Measurements from ENCODE around the gene FLNB. TPM values are rescaled to one million over a fixed set of nuclear protein-coding genes. Genes with fewer than 3 reads are reported as not detected.

Gene FLNB
- total RNA-seq, 1 donor from 2014 or later, result 75.4 TPM

DNA sequence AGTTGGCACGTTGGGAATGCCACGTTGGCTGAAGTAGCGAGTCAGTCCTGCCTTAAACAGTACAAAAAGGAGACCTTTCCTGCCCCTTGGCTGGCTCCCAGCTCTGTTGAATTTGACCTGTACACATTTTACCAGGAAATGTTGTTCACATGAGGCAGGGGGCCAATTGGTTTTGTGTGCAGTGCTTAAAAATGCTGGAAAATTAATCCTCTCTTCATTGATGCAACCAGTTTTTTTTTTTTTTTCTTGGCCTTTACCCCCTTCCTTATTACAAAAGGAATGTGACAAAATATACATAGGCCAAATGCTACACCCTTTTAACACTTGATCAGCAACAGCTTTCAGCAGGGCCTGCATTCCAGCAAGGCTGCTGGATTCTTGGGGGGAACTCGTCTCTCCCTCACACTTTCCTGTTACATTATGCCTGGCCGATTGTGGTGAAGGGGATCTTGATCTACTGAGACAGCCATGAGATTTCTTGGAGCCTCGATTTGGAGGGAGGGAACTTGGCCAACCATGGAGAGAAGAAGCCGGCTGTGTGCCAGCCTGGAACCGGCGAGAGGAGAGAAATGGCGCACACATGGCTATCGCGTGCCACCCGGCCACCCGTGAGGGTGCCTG lies 109.4 kb downstream of the FLNB start:
- Mint-ChIP-seq H3K27me3 (ENCODE audit: unreplicated experiment) (peaks cover under 1% of the 10 kb centered on the region), H3K4me3 (ENCODE audit: unreplicated experiment) (no peak overlapping the region), H3K36me3 (ENCODE audit: unreplicated experiment) (no peaks in the 10 kb centered on the region), H3K9me3 (ENCODE audit: unreplicated experiment) (peaks cover 4% of the 10 kb centered on the region), H3K27ac (ENCODE audit: unreplicated experiment) (no peak overlapping the region), H3K4me1 (ENCODE audit: low read depth, unreplicated experiment) (peaks cover 5% of the 10 kb centered on the region)
- no peak for DNase-seq
- TF ChIP-seq, protein P1, sequence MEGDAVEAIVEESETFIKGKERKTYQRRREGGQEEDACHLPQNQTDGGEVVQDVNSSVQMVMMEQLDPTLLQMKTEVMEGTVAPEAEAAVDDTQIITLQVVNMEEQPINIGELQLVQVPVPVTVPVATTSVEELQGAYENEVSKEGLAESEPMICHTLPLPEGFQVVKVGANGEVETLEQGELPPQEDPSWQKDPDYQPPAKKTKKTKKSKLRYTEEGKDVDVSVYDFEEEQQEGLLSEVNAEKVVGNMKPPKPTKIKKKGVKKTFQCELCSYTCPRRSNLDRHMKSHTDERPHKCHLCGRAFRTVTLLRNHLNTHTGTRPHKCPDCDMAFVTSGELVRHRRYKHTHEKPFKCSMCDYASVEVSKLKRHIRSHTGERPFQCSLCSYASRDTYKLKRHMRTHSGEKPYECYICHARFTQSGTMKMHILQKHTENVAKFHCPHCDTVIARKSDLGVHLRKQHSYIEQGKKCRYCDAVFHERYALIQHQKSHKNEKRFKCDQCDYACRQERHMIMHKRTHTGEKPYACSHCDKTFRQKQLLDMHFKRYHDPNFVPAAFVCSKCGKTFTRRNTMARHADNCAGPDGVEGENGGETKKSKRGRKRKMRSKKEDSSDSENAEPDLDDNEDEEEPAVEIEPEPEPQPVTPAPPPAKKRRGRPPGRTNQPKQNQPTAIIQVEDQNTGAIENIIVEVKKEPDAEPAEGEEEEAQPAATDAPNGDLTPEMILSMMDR (IDR thresholded peaks at IDR 0.05; ENCODE audit: partially characterized antibody, unreplicated experiment), result no peak

DNA sequence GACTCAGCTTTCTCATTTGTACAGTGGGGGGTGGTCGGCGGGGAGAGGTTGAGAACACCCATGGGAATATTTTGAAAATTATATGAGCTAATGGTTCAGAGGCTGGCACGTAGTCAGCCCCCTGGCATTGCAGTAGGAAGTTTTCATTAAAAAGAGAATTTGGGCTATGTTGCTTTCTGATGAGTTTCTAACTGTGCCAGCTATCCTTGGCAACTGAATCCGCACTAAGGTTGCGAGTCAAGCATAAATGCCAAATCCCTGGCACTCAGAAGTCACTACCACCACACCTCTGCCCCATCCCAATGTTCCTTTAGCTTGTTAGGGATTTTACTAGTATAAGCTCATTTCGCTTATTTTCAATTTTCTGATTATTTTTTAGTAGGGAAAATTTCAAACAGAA lies 111.0 kb downstream of the FLNB start:
- Mint-ChIP-seq H3K4me1 (ENCODE audit: low read depth, unreplicated experiment) (peaks cover 5% of the 10 kb centered on the region), H3K27ac (ENCODE audit: unreplicated experiment) (no peak overlapping the region), H3K27me3 (ENCODE audit: unreplicated experiment) (peaks cover 2% of the 10 kb centered on the region), H3K4me3 (ENCODE audit: unreplicated experiment) (no peak overlapping the region), H3K9me3 (ENCODE audit: unreplicated experiment) (peaks cover 4% of the 10 kb centered on the region), H3K36me3 (ENCODE audit: unreplicated experiment) (no peaks in the 10 kb centered on the region)
- TF ChIP-seq, protein P1 (IDR thresholded peaks at IDR 0.05; ENCODE audit: partially characterized antibody, unreplicated experiment), result no peak
- DNase-seq, result no peak

DNA sequence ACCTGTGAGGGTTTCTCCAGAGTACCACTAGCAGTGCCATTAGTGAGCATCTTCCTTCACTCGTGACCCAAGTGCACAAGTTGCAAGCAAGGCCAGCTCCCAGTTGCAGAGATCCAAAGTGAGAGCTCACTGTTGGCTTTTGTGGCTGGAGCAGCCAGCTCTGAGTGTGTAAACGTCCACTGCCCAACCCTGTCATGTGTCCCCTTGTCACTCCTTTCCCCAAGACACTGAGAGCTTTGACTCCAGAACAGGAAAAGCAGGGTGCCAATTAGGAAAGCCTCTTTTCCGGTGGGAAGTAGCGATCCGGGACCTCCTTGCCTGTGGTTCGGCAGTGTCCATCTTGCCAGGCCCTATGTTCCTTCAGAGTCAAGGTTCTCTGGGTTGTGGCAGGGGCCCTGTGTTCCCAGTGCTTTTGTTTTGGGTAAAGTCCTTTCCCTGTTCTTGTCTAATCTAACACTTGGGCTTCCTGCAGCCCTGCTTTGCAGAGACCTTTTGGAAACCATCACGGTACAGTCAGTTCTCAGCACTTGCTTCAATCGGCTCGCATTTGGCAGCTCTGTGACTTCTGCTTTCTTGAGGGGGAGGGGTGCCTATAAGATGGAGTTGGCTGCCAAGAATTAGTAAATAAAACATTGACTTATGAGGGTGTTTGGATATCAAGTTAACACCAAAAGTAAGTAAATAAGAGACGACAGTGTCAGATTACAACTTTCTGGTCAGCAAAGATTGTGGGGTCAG lies 112.0 kb downstream of the FLNB start:
- Mint-ChIP-seq H3K36me3 (ENCODE audit: unreplicated experiment) (peaks cover 4% of the 10 kb centered on the region), H3K27me3 (ENCODE audit: unreplicated experiment) (peaks cover 2% of the 10 kb centered on the region), H3K9me3 (ENCODE audit: unreplicated experiment) (peaks cover 4% of the 10 kb centered on the region), H3K27ac (ENCODE audit: unreplicated experiment) (no peak overlapping the region), H3K4me1 (ENCODE audit: low read depth, unreplicated experiment) (peaks cover 5% of the 10 kb centered on the region), H3K4me3 (ENCODE audit: unreplicated experiment) (no peak overlapping the region)
- TF ChIP-seq, protein P1 (IDR thresholded peaks at IDR 0.05; ENCODE audit: partially characterized antibody, unreplicated experiment), result no peak
- no peak for DNase-seq

DNA sequence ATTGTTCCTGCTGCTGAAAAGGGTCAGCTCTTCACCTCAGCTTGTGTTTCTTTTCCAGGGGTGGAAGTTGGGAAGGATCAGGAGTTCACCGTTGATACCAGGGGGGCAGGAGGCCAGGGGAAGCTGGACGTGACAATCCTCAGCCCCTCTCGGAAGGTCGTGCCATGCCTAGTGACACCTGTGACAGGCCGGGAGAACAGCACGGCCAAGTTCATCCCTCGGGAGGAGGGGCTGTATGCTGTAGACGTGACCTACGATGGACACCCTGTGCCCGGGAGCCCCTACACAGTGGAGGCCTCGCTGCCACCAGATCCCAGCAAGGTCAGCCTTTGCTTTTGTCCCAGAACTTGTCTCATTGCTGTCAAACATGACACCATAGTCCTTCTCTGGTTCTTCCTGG lies 113.0 kb downstream of the FLNB start:
- peaks cover 4% of the 10 kb centered on the region for H3K36me3 Mint-ChIP-seq (ENCODE audit: unreplicated experiment)

More for the DNA sequence above, 113.0 kb downstream of the FLNB start:
- H3K27me3 Mint-ChIP-seq (ENCODE audit: unreplicated experiment), result peaks cover 2% of the 10 kb centered on the region
- DNase-seq, result no peak
- TF ChIP-seq, protein P1 (IDR thresholded peaks at IDR 0.05; ENCODE audit: partially characterized antibody, unreplicated experiment), result no peak
- peaks cover 3% of the 10 kb centered on the region for H3K9me3 Mint-ChIP-seq (ENCODE audit: unreplicated experiment)
- no peak overlapping the region for H3K27ac Mint-ChIP-seq (ENCODE audit: unreplicated experiment)
- H3K4me3 Mint-ChIP-seq (ENCODE audit: unreplicated experiment), result no peak overlapping the region
- peaks cover 5% of the 10 kb centered on the region for H3K4me1 Mint-ChIP-seq (ENCODE audit: low read depth, unreplicated experiment)
